Measurements from ENCODE around the gene ITPR2. TPM values are rescaled to one million over a fixed set of nuclear protein-coding genes. Genes with fewer than 3 reads are reported as not detected.

Gene ITPR2
- polyA plus RNA-seq, 1 experiment = 3.5 TPM

GRCh38 chr12:26806556-26806955 is 26.4 kb downstream of the ITPR2 start:
- H3K4me3 ChIP-seq (ENCODE audit: low read depth, low read length) = no peak overlapping the region
- POLR2A ChIA-PET = no interaction called here
- CTCF ChIA-PET = no interaction called here
- H3K27me3 ChIP-seq (ENCODE audit: control insufficient read depth, insufficient read depth, low read length) = no peaks in the 10 kb centered on the region
- DNase-seq (ENCODE audit: low read depth) = no peak
- TF ChIP-seq CTCF (IDR thresholded peaks at IDR 0.05; ENCODE audit: insufficient read depth, low read depth, low read length) = no peak
- no peaks in the 10 kb centered on the region for H3K36me3 ChIP-seq (ENCODE audit: control insufficient read depth, insufficient read depth, low read length)

GRCh38 chr12:26805401-26805971 is 27.5 kb downstream of the ITPR2 start:
- no peaks in the 10 kb centered on the region for H3K27me3 ChIP-seq (ENCODE audit: control insufficient read depth, insufficient read depth, low read length)
- H3K4me3 ChIP-seq (ENCODE audit: low read depth, low read length) = no peak overlapping the region
- no peak for DNase-seq (ENCODE audit: low read depth)
- H3K36me3 ChIP-seq (ENCODE audit: control insufficient read depth, insufficient read depth, low read length) = no peaks in the 10 kb centered on the region
- POLR2A ChIA-PET = interaction anchor here (0.5 kb wide), 1 partner anchor 499 kb away, joined by 3 read pairs; no protein-coding TSS in a partner anchor
- TF ChIP-seq CTCF (IDR thresholded peaks at IDR 0.05; ENCODE audit: insufficient read depth, low read depth, low read length) = no peak
- CTCF ChIA-PET = interaction anchor here (0.7 kb wide), 1 partner anchor 15 kb away, joined by 3 read pairs; no protein-coding TSS in a partner anchor

GRCh38 chr12:26803552-26803951 is 29.4 kb downstream of the ITPR2 start:
- ChIA-PET CTCF (interaction anchor here (0.6 to 0.7 kb wide), 3 partner anchors 17 to 1678 kb away, joined by 3 to 4 read pairs (median 4); no protein-coding TSS in a partner anchor), POLR2A (no interaction called here)
- Histone ChIP-seq H3K4me3 (ENCODE audit: low read depth, low read length) (no peak overlapping the region), H3K36me3 (ENCODE audit: control insufficient read depth, insufficient read depth, low read length) (no peaks in the 10 kb centered on the region), H3K27me3 (ENCODE audit: control insufficient read depth, insufficient read depth, low read length) (no peaks in the 10 kb centered on the region)
- DNase-seq (ENCODE audit: low read depth) = no peak
- TF ChIP-seq CTCF (IDR thresholded peaks at IDR 0.05; ENCODE audit: insufficient read depth, low read depth, low read length) = no peak

- Histone ChIP-seq H3K27me3 (ENCODE audit: control insufficient read depth, insufficient read depth, low read length) (no peaks in the 10 kb centered on the region), H3K4me3 (ENCODE audit: low read depth, low read length) (no peak overlapping the region), H3K36me3 (ENCODE audit: control insufficient read depth, insufficient read depth, low read length) (no peaks in the 10 kb centered on the region)
- POLR2A ChIA-PET = no interaction called here
- no peak for DNase-seq (ENCODE audit: low read depth)
- CTCF ChIA-PET = interaction anchor here (0.7 kb wide), 1 partner anchor 100 kb away, joined by 3 read pairs; no protein-coding TSS in a partner anchor
- TF ChIP-seq CTCF (IDR thresholded peaks at IDR 0.05; ENCODE audit: insufficient read depth, low read depth, low read length) = no peak
Measured at GRCh38 chr12:26801486-26801885, 31.5 kb downstream of the ITPR2 start.

- DNase-seq (ENCODE audit: low read depth) = no peak
- Histone ChIP-seq H3K4me3 (ENCODE audit: low read depth, low read length) (no peak overlapping the region), H3K36me3 (ENCODE audit: control insufficient read depth, insufficient read depth, low read length) (no peaks in the 10 kb centered on the region), H3K27me3 (ENCODE audit: control insufficient read depth, insufficient read depth, low read length) (no peaks in the 10 kb centered on the region)
- ChIA-PET CTCF (interaction anchor here (0.7 to 1.2 kb wide), 2 partner anchors 45 to 100 kb away, joined by 3 to 4 read pairs; no protein-coding TSS in a partner anchor), POLR2A (no interaction called here)
- TF ChIP-seq CTCF (IDR thresholded peaks at IDR 0.05; ENCODE audit: insufficient read depth, low read depth, low read length) = no peak
Measured at GRCh38 chr12:26800858-26801257, 32.1 kb downstream of the ITPR2 start.

All from BJ (cell line).